Measurements from ENCODE around the gene SLC12A2. TPM values are rescaled to one million over a fixed set of nuclear protein-coding genes. Genes with fewer than 3 reads are reported as not detected.

SLC12A2 gene
- total and polyA plus RNA-seq, 9 of the 15 experiments (the other 6 are each of a cell fraction or from before 2014, with no cell fraction given), result 5.1 to 20.3 (median 12.6) TPM

DNA sequence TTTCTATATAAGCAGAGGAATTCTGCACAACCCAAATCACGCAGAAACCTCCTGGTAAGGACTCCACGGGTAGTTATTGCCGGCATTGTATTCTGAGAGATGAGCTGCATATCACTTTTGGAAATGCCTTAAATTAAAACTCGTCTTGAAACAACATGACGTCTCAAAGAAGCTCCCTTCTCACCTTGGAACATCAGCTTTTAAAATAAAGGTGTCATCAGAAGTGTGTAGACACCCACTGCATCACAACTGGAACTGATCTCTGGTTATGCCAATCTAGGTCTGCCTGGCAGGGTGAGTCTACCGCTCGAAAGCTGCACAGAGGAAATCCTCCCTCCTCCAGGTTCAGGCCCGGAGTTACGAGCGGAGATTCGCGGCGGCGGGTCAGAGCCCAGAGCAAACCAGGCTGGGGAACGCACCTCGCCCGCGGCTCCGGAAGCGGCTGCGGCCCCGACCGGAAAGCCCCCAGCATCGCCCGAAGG is 974 bp upstream of the SLC12A2 start (continued):
- TF ChIP-seq SFPQ (IDR thresholded peaks at IDR 0.05; ENCODE audit: low read depth, low read length), result no peak
- TF ChIP-seq, protein P1, sequence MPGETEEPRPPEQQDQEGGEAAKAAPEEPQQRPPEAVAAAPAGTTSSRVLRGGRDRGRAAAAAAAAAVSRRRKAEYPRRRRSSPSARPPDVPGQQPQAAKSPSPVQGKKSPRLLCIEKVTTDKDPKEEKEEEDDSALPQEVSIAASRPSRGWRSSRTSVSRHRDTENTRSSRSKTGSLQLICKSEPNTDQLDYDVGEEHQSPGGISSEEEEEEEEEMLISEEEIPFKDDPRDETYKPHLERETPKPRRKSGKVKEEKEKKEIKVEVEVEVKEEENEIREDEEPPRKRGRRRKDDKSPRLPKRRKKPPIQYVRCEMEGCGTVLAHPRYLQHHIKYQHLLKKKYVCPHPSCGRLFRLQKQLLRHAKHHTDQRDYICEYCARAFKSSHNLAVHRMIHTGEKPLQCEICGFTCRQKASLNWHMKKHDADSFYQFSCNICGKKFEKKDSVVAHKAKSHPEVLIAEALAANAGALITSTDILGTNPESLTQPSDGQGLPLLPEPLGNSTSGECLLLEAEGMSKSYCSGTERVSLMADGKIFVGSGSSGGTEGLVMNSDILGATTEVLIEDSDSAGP (CRISPR knock-in tag; IDR thresholded peaks at IDR 0.05), result no peak
- TF ChIP-seq SMAD2 (IDR thresholded peaks at IDR 0.05; ENCODE audit: low read depth, low read length), result no peak
- no peak; the same call in 1 of the 2 replicates for TF ChIP-seq ETS1 (conservative IDR thresholded peaks at IDR 0.05; ENCODE audit: control insufficient read depth, low read depth, low read length)
- TF ChIP-seq ZBTB17 (CRISPR knock-in tag; IDR thresholded peaks at IDR 0.05), result 0 out of 2 replicates have a peak, but pooled peaks have one; percentile 13
- TF ChIP-seq, protein P2, sequence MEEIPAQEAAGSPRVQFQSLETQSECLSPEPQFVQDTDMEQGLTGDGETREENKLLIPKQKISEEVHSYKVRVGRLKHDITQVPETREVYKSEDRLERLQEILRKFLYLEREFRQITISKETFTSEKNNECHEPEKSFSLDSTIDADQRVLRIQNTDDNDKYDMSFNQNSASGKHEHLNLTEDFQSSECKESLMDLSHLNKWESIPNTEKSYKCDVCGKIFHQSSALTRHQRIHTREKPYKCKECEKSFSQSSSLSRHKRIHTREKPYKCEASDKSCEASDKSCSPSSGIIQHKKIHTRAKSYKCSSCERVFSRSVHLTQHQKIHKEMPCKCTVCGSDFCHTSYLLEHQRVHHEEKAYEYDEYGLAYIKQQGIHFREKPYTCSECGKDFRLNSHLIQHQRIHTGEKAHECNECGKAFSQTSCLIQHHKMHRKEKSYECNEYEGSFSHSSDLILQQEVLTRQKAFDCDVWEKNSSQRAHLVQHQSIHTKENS (CRISPR knock-in tag; IDR thresholded peaks at IDR 0.05), result no peak
- no peak for TF ChIP-seq SRSF3 (IDR thresholded peaks at IDR 0.05; ENCODE audit: insufficient read depth, low read length)
- no peak for TF ChIP-seq ZC3H11A (IDR thresholded peaks at IDR 0.05; ENCODE audit: low read depth, low read length)
- TF ChIP-seq SREBF2 (CRISPR knock-in tag; IDR thresholded peaks at IDR 0.05), result no peak
- no peak for TF ChIP-seq HMG20B (CRISPR knock-in tag; IDR thresholded peaks at IDR 0.05)
- TF ChIP-seq CBX8 (IDR thresholded peaks at IDR 0.05; ENCODE audit: borderline replicate concordance, extremely low read depth, low read depth, low read length, poor library complexity, severe bottlenecking), result no peak
- no peak for TF ChIP-seq SMAD3 (CRISPR knock-in tag; conservative IDR thresholded peaks at IDR 0.05)
- TF ChIP-seq CBX3 (IDR thresholded peaks at IDR 0.05; ENCODE audit: borderline replicate concordance in 1 of 2, low read length in 2 of 2), result no peak
- no peak for TF ChIP-seq TAF15 (IDR thresholded peaks at IDR 0.05; ENCODE audit: low read depth, low read length)
- TF ChIP-seq CXXC5 (CRISPR knock-in tag; IDR thresholded peaks at IDR 0.05), result no peak
- no peak for TF ChIP-seq DMBX1 (CRISPR knock-in tag; IDR thresholded peaks at IDR 0.05; ENCODE audit: borderline replicate concordance)
- TF ChIP-seq SOX6 (IDR thresholded peaks at IDR 0.05), result no peak
